HEK293 (cell line): ENCODE measurements around the gene DDX46.

ENCODE experiments used
- KLF9 ChIP-seq: fragments of 450-650 bp; formaldehyde crosslinking; IDR thresholded peaks from 2 replicates; pipeline ENCODE4 v1.5.1; 2016; ENCODE audit warnings: missing biosample characterization, missing genetic modification characterization, low read depth
- ZNF16 ChIP-seq: fragments of 450-650 bp; formaldehyde crosslinking; IDR thresholded peaks from 2 replicates; pipeline ENCODE4 v1.5.1; 2016; ENCODE audit warnings: low read depth, missing biosample characterization, missing genetic modification characterization

DNA sequence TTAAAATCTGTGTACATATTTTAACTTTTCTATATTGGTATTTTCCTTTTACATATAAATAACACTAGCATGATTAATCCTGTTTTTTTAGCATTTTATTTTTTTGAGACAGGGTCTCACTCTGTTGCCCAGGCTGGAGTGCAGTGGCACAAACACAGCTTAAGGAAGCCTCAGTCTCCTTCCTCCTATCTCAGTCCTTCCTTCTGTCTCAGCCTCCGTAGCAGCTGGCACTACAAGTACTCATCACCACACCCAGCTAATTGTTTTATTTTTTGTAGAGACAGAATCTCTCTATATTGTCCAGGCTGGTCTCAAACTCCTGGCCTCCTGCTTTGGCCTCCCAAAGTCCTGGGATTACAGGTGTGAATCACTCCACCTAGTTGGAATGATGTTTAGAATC lies 85.7 kb downstream of the DDX46 start:
- TF ChIP-seq KLF9 (tag by site-specific recombination) (no peak), ZNF16 (no peak)
